Mesendoderm (in vitro differentiated cells): ENCODE measurements around the gene TTC29.
A peak's percentile ranks its signal among the peaks of the same experiment; 100 is the strongest.
"Not testable (repeated sequence)": the region's sequence is repeated elsewhere in the genome, so short reads cannot be mapped to it uniquely, and the experiment has no call there.

Experiments
- DNase-seq: peaks from one replicate; pipeline ENCODE4 v3.0.0; 2013
- H2AK5ac ChIP-seq: 2 replicates; pipeline ENCODE4 v1.6.1; 2013; ENCODE audit warnings: low read length, inconsistent platforms
- H2BK120ac ChIP-seq: 2 replicates; pipeline ENCODE4 v1.6.1; 2013; ENCODE audit warnings: low read depth, mild to moderate bottlenecking, low read length, moderate library complexity, mixed read lengths
- H2BK15ac ChIP-seq: replicated peaks from 2 replicates; pipeline ENCODE4 v1.6.1; 2013; ENCODE audit warnings: low read depth, mild to moderate bottlenecking, moderate library complexity
- H2BK5ac ChIP-seq: 2 replicates; pipeline ENCODE4 v1.6.1; 2013; ENCODE audit warnings: low read length, inconsistent platforms
- H3K18ac ChIP-seq: 2 replicates; pipeline ENCODE4 v1.6.1; 2013; ENCODE audit warnings: mild to moderate bottlenecking, low read length, mixed read lengths
- H3K23ac ChIP-seq: one replicate; pipeline ENCODE4 v1.6.1; 2013; ENCODE audit warnings: low read length
- H3K27ac ChIP-seq: 2 replicates; pipeline ENCODE4 v1.5.1; 2013; ENCODE audit warnings: low read depth, mild to moderate bottlenecking, inconsistent platforms, low read length, moderate library complexity
- H3K27me3 ChIP-seq: 2 replicates; pipeline ENCODE4 v1.6.1; 2013; ENCODE audit warnings: low read length, control low read depth, mild to moderate bottlenecking, inconsistent platforms; ENCODE audit not compliant: insufficient read depth, poor library complexity
- H3K36me3 ChIP-seq: 2 replicates; pipeline ENCODE4 v1.6.1; 2013; ENCODE audit warnings: low read length, inconsistent platforms; ENCODE audit not compliant: control insufficient read depth, insufficient read depth
- H3K4ac ChIP-seq: one replicate; pipeline ENCODE4 v1.6.1; 2013; ENCODE audit warnings: low read depth, mild to moderate bottlenecking, low read length, moderate library complexity
- H3K4me1 ChIP-seq: 2 replicates; pipeline ENCODE4 v1.6.1; 2013; ENCODE audit warnings: low read depth, low read length, inconsistent platforms; ENCODE audit not compliant: control insufficient read depth
- H3K4me2 ChIP-seq: 2 replicates; pipeline ENCODE4 v1.6.1; 2013; ENCODE audit warnings: low read length
- H3K4me3 ChIP-seq: 2 replicates; pipeline ENCODE4 v1.5.1; 2013; ENCODE audit warnings: mild to moderate bottlenecking, low read length
- H3K56ac ChIP-seq: one replicate; pipeline ENCODE4 v1.6.1; 2013; ENCODE audit warnings: low read length
- H3K79me1 ChIP-seq: 2 replicates; pipeline ENCODE4 v1.6.1; 2013; ENCODE audit warnings: low read length, inconsistent platforms
- H3K79me2 ChIP-seq: 2 replicates; pipeline ENCODE4 v1.6.1; 2013; ENCODE audit warnings: mild to moderate bottlenecking, low read length; ENCODE audit not compliant: control insufficient read depth, insufficient read depth
- H3K9ac ChIP-seq: 2 replicates; pipeline ENCODE4 v1.6.1; 2013; ENCODE audit warnings: low read length, inconsistent platforms
- H4K5ac ChIP-seq: one replicate; pipeline ENCODE4 v1.6.1; 2013; ENCODE audit warnings: low read length
- H4K8ac ChIP-seq: one replicate; pipeline ENCODE4 v1.6.1; 2013; ENCODE audit warnings: low read depth, mild to moderate bottlenecking, control low read depth, low read length, moderate library complexity
- WGBS: extraction: QIAGEN DNeasy Blood & Tissue Kit; methylation state at CpG from one replicate; pipeline ENCODE4 v1.1.7; 2013; ENCODE audit warnings: low lambda C conversion rate, missing lambda C conversion rate; ENCODE audit not compliant: insufficient coverage; ENCODE audit errors: extremely low coverage; 5-methylcytosine and 5-hydroxymethylcytosine counted together

The TTC29 gene

GRCh38 chr4:146835096-146835495 lies 110.6 kb downstream of the TTC29 start:
- no peak overlapping the region for H3K4ac ChIP-seq
- H3K18ac ChIP-seq, result no peak overlapping the region
- H4K8ac ChIP-seq, result no peak overlapping the region
- H2AK5ac ChIP-seq, result no peak overlapping the region
- no peak overlapping the region for H2BK120ac ChIP-seq
- H3K4me1 ChIP-seq, result no peaks in the 10 kb centered on the region
- H3K4me3 ChIP-seq, result no peak overlapping the region
- no peaks in the 10 kb centered on the region for H3K36me3 ChIP-seq
- no peak overlapping the region for H2BK15ac ChIP-seq
- no peak overlapping the region for H2BK5ac ChIP-seq
- DNase-seq, result no peak
- H3K79me1 ChIP-seq, result no peaks in the 10 kb centered on the region
- no peaks in the 10 kb centered on the region for H3K27me3 ChIP-seq
- no peak overlapping the region for H3K9ac ChIP-seq
- H3K4me2 ChIP-seq, result no peak overlapping the region
- no peak overlapping the region for H3K23ac ChIP-seq
- WGBS, result no CpG with 5 or more reads among the region's 1 CpG
- H4K5ac ChIP-seq, result no peak overlapping the region
- no peak overlapping the region for H3K27ac ChIP-seq
- no peak overlapping the region for H3K56ac ChIP-seq
- no peaks in the 10 kb centered on the region for H3K79me2 ChIP-seq

DNA sequence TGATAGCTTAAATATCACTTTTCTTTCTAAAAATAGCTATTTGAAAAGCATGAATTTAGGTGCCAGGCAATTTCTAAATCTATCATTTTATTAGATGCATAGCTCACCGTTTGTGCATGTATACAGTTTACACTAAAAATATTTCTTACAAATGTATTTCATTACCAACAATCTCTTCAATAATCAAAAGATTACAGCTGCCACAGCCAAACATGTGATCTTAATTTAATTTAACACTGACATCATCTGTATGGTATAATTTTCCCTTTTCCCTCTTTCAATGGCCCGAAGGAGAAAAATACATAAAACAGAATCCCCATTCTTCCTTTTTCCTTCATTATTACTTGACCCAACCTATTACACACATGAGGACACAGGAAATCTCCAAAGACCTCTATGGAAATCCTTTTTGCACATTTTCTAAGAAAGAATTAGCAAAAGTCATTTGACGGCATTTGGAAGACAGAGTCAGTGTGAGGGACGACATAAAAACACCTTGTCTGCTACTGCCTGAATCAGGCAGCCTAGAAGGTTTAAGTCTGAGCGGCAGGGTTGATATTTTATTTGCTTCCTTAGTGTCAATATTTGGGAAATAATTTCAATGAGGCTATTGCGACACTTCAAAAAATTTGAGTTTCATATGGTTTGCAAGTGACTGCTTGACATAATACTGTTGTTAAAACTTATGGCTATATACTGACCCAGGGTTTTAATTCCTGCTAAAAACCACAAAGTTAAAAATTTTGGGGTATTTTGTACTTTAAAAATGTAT lies 111.2 kb downstream of the TTC29 start:
- DNase-seq, result no peak
- no CpG with 5 or more reads among the region's 6 CpGs for WGBS
- H3K4me2 ChIP-seq, result no peak overlapping the region
- no peak overlapping the region for H4K5ac ChIP-seq
- H2BK5ac ChIP-seq, result no peak overlapping the region
- H3K9ac ChIP-seq, result no peak overlapping the region
- H2BK120ac ChIP-seq, result no peak overlapping the region
- no peak overlapping the region for H4K8ac ChIP-seq
- H3K36me3 ChIP-seq, result no peaks in the 10 kb centered on the region
- no peak overlapping the region for H3K4ac ChIP-seq
- no peak overlapping the region for H3K23ac ChIP-seq
- H3K4me3 ChIP-seq, result no peak overlapping the region
- H3K4me1 ChIP-seq, result no peaks in the 10 kb centered on the region
- no peak overlapping the region for H2BK15ac ChIP-seq
- no peak overlapping the region for H3K18ac ChIP-seq
- no peak overlapping the region for H3K56ac ChIP-seq
- H3K27ac ChIP-seq, result no peak overlapping the region
- no peak overlapping the region for H2AK5ac ChIP-seq
- no peaks in the 10 kb centered on the region for H3K79me2 ChIP-seq
- no peaks in the 10 kb centered on the region for H3K27me3 ChIP-seq
- no peaks in the 10 kb centered on the region for H3K79me1 ChIP-seq

DNA sequence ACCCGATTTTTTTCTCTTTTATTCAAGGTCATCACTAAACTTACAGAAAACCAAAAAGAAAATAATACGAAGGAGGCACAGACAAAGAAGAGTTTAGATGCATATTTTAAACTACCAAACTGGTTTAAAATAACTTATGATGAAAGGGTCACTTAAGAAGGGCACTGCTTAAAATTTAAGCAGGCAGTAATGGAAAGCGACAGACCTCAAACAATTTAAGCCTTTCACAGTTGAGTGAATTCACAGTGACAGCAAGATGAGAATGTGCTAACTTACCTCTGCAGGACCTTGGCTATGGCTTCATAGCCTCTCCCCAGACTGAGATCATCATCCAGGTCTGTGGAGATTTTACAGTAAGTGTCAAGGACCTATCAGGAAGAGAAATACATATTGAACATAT lies 112.1 kb downstream of the TTC29 start:
- no CpG with 5 or more reads among the region's 3 CpGs for WGBS

DNA sequence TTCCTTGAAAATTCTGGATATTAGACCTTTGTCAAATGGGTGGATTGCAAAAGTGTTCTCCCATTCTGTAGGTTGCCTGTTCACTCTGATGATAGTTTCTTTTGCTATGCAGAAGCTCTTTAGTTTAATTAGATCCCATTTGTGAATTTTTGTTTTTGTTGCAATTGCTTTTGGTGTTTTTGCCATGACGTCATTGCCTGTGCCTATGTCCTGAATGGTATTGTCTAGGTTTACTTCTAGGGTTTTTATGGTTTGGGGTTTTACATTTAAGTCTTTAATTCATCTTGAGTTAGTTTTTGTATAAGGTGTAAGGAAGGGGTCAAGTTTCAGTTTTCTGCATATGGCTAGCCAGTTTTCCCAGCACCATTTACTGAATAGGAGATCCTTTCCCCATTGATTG lies 122.7 kb downstream of the TTC29 start:
- not testable (repeated sequence) for H3K27me3 ChIP-seq, H3K27ac ChIP-seq, H3K23ac ChIP-seq, H3K18ac ChIP-seq, DNase-seq, H2AK5ac ChIP-seq, H3K9ac ChIP-seq, H3K4me1 ChIP-seq, H2BK5ac ChIP-seq, H3K56ac ChIP-seq, H4K5ac ChIP-seq, H3K36me3 ChIP-seq, H2BK15ac ChIP-seq, H3K4me2 ChIP-seq, H3K4ac ChIP-seq, H3K79me2 ChIP-seq, H4K8ac ChIP-seq, H3K4me3 ChIP-seq, H2BK120ac ChIP-seq, H3K79me1 ChIP-seq
- no CpG with 5 or more reads among the region's 1 CpG for WGBS

More for the DNA sequence above, 112.1 kb downstream of the TTC29 start:
- H3K27me3 ChIP-seq, result no peaks in the 10 kb centered on the region
- no peak overlapping the region for H3K23ac ChIP-seq
- H3K4me3 ChIP-seq, result no peak overlapping the region
- H4K8ac ChIP-seq, result no peak overlapping the region
- no peaks in the 10 kb centered on the region for H3K4me1 ChIP-seq
- H3K18ac ChIP-seq, result no peak overlapping the region
- H3K4me2 ChIP-seq, result no peak overlapping the region
- peak; percentile 33 for DNase-seq
- no peak overlapping the region for H3K27ac ChIP-seq
- H3K9ac ChIP-seq, result no peak overlapping the region
- no peaks in the 10 kb centered on the region for H3K79me2 ChIP-seq
- no peak overlapping the region for H3K4ac ChIP-seq
- no peak overlapping the region for H2BK15ac ChIP-seq
- H3K79me1 ChIP-seq, result no peaks in the 10 kb centered on the region
- no peaks in the 10 kb centered on the region for H3K36me3 ChIP-seq
- no peak overlapping the region for H3K56ac ChIP-seq
- no peak overlapping the region for H2AK5ac ChIP-seq
- no peak overlapping the region for H2BK120ac ChIP-seq
- no peak overlapping the region for H2BK5ac ChIP-seq
- no peak overlapping the region for H4K5ac ChIP-seq

- H3K27ac ChIP-seq, result no peak overlapping the region
- H3K79me1 ChIP-seq, result no peaks in the 10 kb centered on the region
- no CpG with 5 or more reads among the region's 5 CpGs for WGBS
- no peak overlapping the region for H2BK5ac ChIP-seq
- H3K4me3 ChIP-seq, result no peak overlapping the region
- no peak overlapping the region for H2BK120ac ChIP-seq
- DNase-seq, result peak; percentile 70
- H3K27me3 ChIP-seq, result no peaks in the 10 kb centered on the region
- H3K23ac ChIP-seq, result no peak overlapping the region
- no peaks in the 10 kb centered on the region for H3K79me2 ChIP-seq
- no peaks in the 10 kb centered on the region for H3K4me1 ChIP-seq
- H3K4ac ChIP-seq, result no peak overlapping the region
- H3K56ac ChIP-seq, result no peak overlapping the region
- H2BK15ac ChIP-seq, result no peak overlapping the region
- no peak overlapping the region for H3K9ac ChIP-seq
- H4K5ac ChIP-seq, result no peak overlapping the region
- H3K36me3 ChIP-seq, result no peaks in the 10 kb centered on the region
- no peak overlapping the region for H3K18ac ChIP-seq
- H2AK5ac ChIP-seq, result no peak overlapping the region
- no peak overlapping the region for H4K8ac ChIP-seq
- no peak overlapping the region for H3K4me2 ChIP-seq
These were observed 130.9 kb downstream of the TTC29 start for GRCh38 chr4:146814750-146815149.

- H4K8ac ChIP-seq, result no peak overlapping the region
- no peak overlapping the region for H3K4me3 ChIP-seq
- no peak overlapping the region for H3K56ac ChIP-seq
- no peak overlapping the region for H2AK5ac ChIP-seq
- no peaks in the 10 kb centered on the region for H3K79me2 ChIP-seq
- no peaks in the 10 kb centered on the region for H3K27me3 ChIP-seq
- no peak overlapping the region for H2BK15ac ChIP-seq
- no peaks in the 10 kb centered on the region for H3K36me3 ChIP-seq
- no peak overlapping the region for H3K23ac ChIP-seq
- no CpG with 5 or more reads among the region's 2 CpGs for WGBS
- no peak overlapping the region for H3K27ac ChIP-seq
- H3K4ac ChIP-seq, result no peak overlapping the region
- H3K18ac ChIP-seq, result no peak overlapping the region
- H2BK120ac ChIP-seq, result no peak overlapping the region
- no peak for DNase-seq
- H3K4me2 ChIP-seq, result no peak overlapping the region
- H4K5ac ChIP-seq, result no peak overlapping the region
- no peak overlapping the region for H3K9ac ChIP-seq
- H3K4me1 ChIP-seq, result no peaks in the 10 kb centered on the region
- no peaks in the 10 kb centered on the region for H3K79me1 ChIP-seq
- no peak overlapping the region for H2BK5ac ChIP-seq
These were observed 150.0 kb downstream of the TTC29 start for GRCh38 chr4:146795711-146796110.
